Measurements from ENCODE around the gene GPR146. TPM values are rescaled to one million over a fixed set of nuclear protein-coding genes. Genes with fewer than 3 reads are reported as not detected.

The GPR146 gene
- total and polyA plus RNA-seq, 2 of the 13 experiments (the other 11 are each of a cell fraction or from before 2014, with no cell fraction given) = 2.0 to 15.9 TPM

DNA sequence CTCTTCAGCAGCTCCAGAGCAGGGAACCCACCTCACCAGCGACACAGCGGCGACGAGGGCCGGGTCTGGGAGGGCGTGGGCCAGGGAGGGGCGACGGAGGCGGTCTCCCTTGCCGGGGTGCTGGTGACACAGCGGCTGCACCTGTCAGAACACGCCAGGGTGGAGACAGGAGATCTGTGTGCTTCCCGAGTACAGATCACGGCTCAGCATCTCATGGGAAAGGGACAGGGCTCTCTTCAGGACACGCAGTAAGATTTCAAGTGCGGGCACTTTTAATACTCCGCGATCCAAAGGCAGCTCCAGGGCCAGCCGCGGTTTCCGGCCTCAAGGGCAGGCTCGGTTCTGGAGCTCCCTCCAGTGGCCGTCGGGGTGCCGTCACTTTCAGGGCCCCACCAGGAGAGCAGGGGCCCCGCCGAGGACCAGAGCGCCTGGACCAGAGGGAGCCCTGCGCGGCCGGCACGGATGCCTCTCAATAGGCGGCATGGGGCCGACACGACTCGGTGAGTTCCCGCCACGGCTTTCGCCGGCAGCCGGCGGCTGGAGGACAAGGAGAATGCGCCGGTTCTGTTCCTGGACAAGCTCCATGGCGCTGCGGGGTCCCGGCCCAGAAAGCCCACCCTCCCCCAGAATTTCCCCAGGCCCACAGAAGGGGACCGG is 21.4 kb downstream of the GPR146 start (continued):
- TF ChIP-seq ATF7 (IDR thresholded peaks at IDR 0.05) (no peak), ATF7 (CRISPR knock-in tag; IDR thresholded peaks at IDR 0.05) (no peak), GABPB1 (CRISPR knock-in tag; IDR thresholded peaks at IDR 0.05) (peak; percentile 75), ZFAT (CRISPR knock-in tag; conservative IDR thresholded peaks at IDR 0.05) (no peak), SIX1 (CRISPR knock-in tag; IDR thresholded peaks at IDR 0.05; ENCODE audit: borderline replicate concordance) (no peak), ISL2 (CRISPR knock-in tag; IDR thresholded peaks at IDR 0.05) (peak; percentile 62; the same call in 1 of the 2 replicates), NR2F1 (CRISPR knock-in tag; IDR thresholded peaks at IDR 0.05) (no peak), SP1 (IDR thresholded peaks at IDR 0.05) (no peak), SP1 (CRISPR knock-in tag; IDR thresholded peaks at IDR 0.05) (0 out of 2 replicates have a peak, but pooled peaks have one; percentile 35), PCBP2 (optimal IDR thresholded peaks at IDR 0.05; ENCODE audit: low read depth, low read length, poor library complexity, severe bottlenecking) (no peak), ZNF816 (CRISPR knock-in tag; IDR thresholded peaks at IDR 0.05; ENCODE audit: borderline replicate concordance) (no peak), ZBTB7A (CRISPR knock-in tag; IDR thresholded peaks at IDR 0.05) (no peak), ZNF441 (CRISPR knock-in tag; IDR thresholded peaks at IDR 0.05; ENCODE audit: borderline replicate concordance) (0 out of 2 replicates have a peak, but pooled peaks have one; percentile 31), TRIM24 (CRISPR knock-in tag; IDR thresholded peaks at IDR 0.05) (no peak), ZNF232 (CRISPR knock-in tag; IDR thresholded peaks at IDR 0.05; ENCODE audit: borderline replicate concordance) (0 out of 2 replicates have a peak, but pooled peaks have one; percentile 25)
- TF ChIP-seq, protein P1, sequence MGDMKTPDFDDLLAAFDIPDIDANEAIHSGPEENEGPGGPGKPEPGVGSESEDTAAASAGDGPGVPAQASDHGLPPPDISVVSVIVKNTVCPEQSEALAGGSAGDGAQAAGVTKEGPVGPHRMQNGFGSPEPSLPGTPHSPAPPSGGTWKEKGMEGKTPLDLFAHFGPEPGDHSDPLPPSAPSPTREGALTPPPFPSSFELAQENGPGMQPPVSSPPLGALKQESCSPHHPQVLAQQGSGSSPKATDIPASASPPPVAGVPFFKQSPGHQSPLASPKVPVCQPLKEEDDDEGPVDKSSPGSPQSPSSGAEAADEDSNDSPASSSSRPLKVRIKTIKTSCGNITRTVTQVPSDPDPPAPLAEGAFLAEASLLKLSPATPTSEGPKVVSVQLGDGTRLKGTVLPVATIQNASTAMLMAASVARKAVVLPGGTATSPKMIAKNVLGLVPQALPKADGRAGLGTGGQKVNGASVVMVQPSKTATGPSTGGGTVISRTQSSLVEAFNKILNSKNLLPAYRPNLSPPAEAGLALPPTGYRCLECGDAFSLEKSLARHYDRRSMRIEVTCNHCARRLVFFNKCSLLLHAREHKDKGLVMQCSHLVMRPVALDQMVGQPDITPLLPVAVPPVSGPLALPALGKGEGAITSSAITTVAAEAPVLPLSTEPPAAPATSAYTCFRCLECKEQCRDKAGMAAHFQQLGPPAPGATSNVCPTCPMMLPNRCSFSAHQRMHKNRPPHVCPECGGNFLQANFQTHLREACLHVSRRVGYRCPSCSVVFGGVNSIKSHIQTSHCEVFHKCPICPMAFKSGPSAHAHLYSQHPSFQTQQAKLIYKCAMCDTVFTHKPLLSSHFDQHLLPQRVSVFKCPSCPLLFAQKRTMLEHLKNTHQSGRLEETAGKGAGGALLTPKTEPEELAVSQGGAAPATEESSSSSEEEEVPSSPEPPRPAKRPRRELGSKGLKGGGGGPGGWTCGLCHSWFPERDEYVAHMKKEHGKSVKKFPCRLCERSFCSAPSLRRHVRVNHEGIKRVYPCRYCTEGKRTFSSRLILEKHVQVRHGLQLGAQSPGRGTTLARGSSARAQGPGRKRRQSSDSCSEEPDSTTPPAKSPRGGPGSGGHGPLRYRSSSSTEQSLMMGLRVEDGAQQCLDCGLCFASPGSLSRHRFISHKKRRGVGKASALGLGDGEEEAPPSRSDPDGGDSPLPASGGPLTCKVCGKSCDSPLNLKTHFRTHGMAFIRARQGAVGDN (CRISPR knock-in tag; IDR thresholded peaks at IDR 0.05) = peak; percentile 77
- TF ChIP-seq, protein P2, sequence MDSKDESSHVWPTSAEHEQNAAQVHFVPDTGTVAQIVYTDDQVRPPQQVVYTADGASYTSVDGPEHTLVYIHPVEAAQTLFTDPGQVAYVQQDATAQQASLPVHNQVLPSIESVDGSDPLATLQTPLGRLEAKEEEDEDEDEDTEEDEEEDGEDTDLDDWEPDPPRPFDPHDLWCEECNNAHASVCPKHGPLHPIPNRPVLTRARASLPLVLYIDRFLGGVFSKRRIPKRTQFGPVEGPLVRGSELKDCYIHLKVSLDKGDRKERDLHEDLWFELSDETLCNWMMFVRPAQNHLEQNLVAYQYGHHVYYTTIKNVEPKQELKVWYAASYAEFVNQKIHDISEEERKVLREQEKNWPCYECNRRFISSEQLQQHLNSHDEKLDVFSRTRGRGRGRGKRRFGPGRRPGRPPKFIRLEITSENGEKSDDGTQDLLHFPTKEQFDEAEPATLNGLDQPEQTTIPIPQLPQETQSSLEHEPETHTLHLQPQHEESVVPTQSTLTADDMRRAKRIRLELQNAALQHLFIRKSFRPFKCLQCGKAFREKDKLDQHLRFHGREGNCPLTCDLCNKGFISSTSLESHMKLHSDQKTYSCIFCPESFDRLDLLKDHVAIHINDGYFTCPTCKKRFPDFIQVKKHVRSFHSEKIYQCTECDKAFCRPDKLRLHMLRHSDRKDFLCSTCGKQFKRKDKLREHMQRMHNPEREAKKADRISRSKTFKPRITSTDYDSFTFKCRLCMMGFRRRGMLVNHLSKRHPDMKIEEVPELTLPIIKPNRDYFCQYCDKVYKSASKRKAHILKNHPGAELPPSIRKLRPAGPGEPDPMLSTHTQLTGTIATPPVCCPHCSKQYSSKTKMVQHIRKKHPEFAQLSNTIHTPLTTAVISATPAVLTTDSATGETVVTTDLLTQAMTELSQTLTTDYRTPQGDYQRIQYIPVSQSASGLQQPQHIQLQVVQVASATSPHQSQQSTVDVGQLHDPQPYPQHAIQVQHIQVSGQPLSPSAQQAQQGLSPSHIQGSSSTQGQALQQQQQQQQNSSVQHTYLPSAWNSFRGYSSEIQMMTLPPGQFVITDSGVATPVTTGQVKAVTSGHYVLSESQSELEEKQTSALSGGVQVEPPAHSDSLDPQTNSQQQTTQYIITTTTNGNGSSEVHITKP (CRISPR knock-in tag; IDR thresholded peaks at IDR 0.05; ENCODE audit: low read depth) = no peak
- TF ChIP-seq, protein P3, sequence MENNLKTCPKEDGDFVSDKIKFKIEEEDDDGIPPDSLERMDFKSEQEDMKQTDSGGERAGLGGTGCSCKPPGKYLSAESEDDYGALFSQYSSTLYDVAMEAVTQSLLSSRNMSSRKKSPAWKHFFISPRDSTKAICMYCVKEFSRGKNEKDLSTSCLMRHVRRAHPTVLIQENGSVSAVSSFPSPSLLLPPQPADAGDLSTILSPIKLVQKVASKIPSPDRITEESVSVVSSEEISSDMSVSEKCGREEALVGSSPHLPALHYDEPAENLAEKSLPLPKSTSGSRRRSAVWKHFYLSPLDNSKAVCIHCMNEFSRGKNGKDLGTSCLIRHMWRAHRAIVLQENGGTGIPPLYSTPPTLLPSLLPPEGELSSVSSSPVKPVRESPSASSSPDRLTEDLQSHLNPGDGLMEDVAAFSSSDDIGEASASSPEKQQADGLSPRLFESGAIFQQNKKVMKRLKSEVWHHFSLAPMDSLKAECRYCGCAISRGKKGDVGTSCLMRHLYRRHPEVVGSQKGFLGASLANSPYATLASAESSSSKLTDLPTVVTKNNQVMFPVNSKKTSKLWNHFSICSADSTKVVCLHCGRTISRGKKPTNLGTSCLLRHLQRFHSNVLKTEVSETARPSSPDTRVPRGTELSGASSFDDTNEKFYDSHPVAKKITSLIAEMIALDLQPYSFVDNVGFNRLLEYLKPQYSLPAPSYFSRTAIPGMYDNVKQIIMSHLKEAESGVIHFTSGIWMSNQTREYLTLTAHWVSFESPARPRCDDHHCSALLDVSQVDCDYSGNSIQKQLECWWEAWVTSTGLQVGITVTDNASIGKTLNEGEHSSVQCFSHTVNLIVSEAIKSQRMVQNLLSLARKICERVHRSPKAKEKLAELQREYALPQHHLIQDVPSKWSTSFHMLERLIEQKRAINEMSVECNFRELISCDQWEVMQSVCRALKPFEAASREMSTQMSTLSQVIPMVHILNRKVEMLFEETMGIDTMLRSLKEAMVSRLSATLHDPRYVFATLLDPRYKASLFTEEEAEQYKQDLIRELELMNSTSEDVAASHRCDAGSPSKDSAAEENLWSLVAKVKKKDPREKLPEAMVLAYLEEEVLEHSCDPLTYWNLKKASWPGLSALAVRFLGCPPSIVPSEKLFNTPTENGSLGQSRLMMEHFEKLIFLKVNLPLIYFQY (CRISPR knock-in tag; IDR thresholded peaks at IDR 0.05; ENCODE audit: borderline replicate concordance) = no peak

Measured in HepG2 (cell line).